Measurements from ENCODE around the gene PLEKHJ1. TPM values are rescaled to one million over a fixed set of nuclear protein-coding genes. Genes with fewer than 3 reads are reported as not detected.
A peak's percentile ranks its signal among the peaks of the same experiment; 100 is the strongest.

PLEKHJ1 gene
- total RNA-seq, 4 donors from 2014 or later: 156 to 298 (median 227) TPM

GRCh38 chr19:2192862-2193261 is 43.3 kb downstream of the PLEKHJ1 start:
- H3K27me3 ChIP-seq: no peaks in the 10 kb centered on the region
- H3K9me3 ChIP-seq: no peaks in the 10 kb centered on the region
- H3K36me3 ChIP-seq: peaks cover 0 to 82% (median 0%) of the 10 kb centered on the region in 3 donors
- no peak for TF ChIP-seq POLR2A (IDR thresholded peaks at IDR 0.05)
- no peak for TF ChIP-seq CTCF (IDR thresholded peaks at IDR 0.05)
- H3K4me3 ChIP-seq: no peak overlapping the region
- H3K27ac ChIP-seq: no peak overlapping the region
- H3K4me1 ChIP-seq: peaks cover 0 to 18% (median 3%) of the 10 kb centered on the region in 4 donors
- no peak for DNase-seq

- H3K27ac ChIP-seq: peak overlapping the region in 2 of 4 donors; percentile 75 to 81
- peak overlapping the region in 1 of 4 donors; percentile 12 for H3K4me3 ChIP-seq
- DNase-seq: peak in 2 of 3 donors; percentile 74 to 83
- H3K27me3 ChIP-seq: no peaks in the 10 kb centered on the region
- peaks cover 0 to 27% (median 6%) of the 10 kb centered on the region in 4 donors for H3K4me1 ChIP-seq
- peaks cover 0 to 84% (median 0%) of the 10 kb centered on the region in 3 donors for H3K36me3 ChIP-seq
- TF ChIP-seq POLR2A (IDR thresholded peaks at IDR 0.05) (no peak), CTCF (IDR thresholded peaks at IDR 0.05) (peak in 3 of 6 experiments; percentile 50 to 53 (median 52))
- H3K9me3 ChIP-seq: no peaks in the 10 kb centered on the region
Observed at GRCh38 chr19:2191456-2192310, 44.4 kb downstream of the PLEKHJ1 start.

- TF ChIP-seq CTCF (IDR thresholded peaks at IDR 0.05) (no peak), POLR2A (IDR thresholded peaks at IDR 0.05) (no peak)
- no peak overlapping the region for H3K4me3 ChIP-seq
- H3K4me1 ChIP-seq: peaks cover 0 to 28% (median 6%) of the 10 kb centered on the region in 4 donors
- H3K27me3 ChIP-seq: no peaks in the 10 kb centered on the region
- peak overlapping the region in 2 of 4 donors; percentile 75 to 81 for H3K27ac ChIP-seq
- DNase-seq: no peak
- H3K9me3 ChIP-seq: no peaks in the 10 kb centered on the region
- peaks cover 0 to 82% (median 0%) of the 10 kb centered on the region in 3 donors for H3K36me3 ChIP-seq
Observed at GRCh38 chr19:2190848-2191455, 45.2 kb downstream of the PLEKHJ1 start.

- no peak overlapping the region for H3K27ac ChIP-seq
- peaks cover 0 to 79% (median 0%) of the 10 kb centered on the region in 3 donors for H3K36me3 ChIP-seq
- DNase-seq: no peak
- H3K4me3 ChIP-seq: no peak overlapping the region
- H3K9me3 ChIP-seq: no peaks in the 10 kb centered on the region
- peaks cover 0 to 36% (median 6%) of the 10 kb centered on the region in 4 donors for H3K4me1 ChIP-seq
- no peaks in the 10 kb centered on the region for H3K27me3 ChIP-seq
- no peak for TF ChIP-seq CTCF (IDR thresholded peaks at IDR 0.05)
- no peak for TF ChIP-seq POLR2A (IDR thresholded peaks at IDR 0.05)
Observed at GRCh38 chr19:2189880-2190279, 46.2 kb downstream of the PLEKHJ1 start.

- H3K9me3 ChIP-seq: no peaks in the 10 kb centered on the region
Observed at GRCh38 chr19:2188708-2189385, 47.3 kb downstream of the PLEKHJ1 start.

More at GRCh38 chr19:2188708-2189385, 47.3 kb downstream of the PLEKHJ1 start:
- H3K36me3 ChIP-seq: peaks cover 0 to 79% (median 0%) of the 10 kb centered on the region in 3 donors
- H3K4me3 ChIP-seq: no peak overlapping the region
- TF ChIP-seq POLR2A (IDR thresholded peaks at IDR 0.05) (no peak), CTCF (IDR thresholded peaks at IDR 0.05) (no peak)
- H3K4me1 ChIP-seq: peaks cover 0 to 36% (median 6%) of the 10 kb centered on the region in 4 donors
- H3K27me3 ChIP-seq: no peaks in the 10 kb centered on the region
- H3K27ac ChIP-seq: no peak overlapping the region
- no peak for DNase-seq
